NCI-H524 treated with DMSO at 0.1 percent for 48 hours (cell line): ENCODE results near the gene FGB.
"Not testable (repeated sequence)": the region's sequence is repeated elsewhere in the genome, so short reads cannot be mapped to it uniquely, and the experiment has no call there.

Experiments used
- DNase-seq: peaks from one replicate; lab custom pipeline; 2025; lab: John Stamatoyannopoulos, UW

Gene FGB

DNA sequence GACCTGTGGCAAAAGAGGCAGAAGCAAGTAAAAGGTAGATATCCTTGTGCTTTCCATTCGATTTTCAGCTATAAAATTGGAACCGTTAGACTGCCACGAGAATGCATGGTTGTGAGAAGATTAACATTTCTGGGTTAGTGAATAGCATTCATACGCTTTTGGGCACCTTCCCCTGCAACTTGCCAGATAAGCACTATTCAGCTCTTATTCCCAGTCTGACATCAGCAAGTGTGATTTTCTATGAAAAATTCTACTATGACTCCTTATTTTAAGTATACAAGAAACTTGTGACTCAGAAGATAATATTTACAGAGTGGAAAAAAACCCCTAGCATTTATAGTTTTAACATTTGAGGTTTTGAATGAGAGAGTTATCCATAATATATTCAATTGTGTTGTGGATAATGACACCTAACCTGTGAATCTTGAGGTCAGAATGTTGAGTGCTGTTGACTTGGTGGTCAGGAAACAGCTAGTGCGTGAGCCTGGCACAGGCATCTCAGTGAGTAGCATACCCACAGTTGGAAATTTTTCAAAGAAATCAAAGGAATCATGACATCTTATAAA, 3.9 kb downstream of the FGB start:
- no peak for DNase-seq

- DNase-seq, result no peak
Observed at GRCh38 chr4:154569028-154569427, 6.2 kb downstream of the FGB start.

DNA sequence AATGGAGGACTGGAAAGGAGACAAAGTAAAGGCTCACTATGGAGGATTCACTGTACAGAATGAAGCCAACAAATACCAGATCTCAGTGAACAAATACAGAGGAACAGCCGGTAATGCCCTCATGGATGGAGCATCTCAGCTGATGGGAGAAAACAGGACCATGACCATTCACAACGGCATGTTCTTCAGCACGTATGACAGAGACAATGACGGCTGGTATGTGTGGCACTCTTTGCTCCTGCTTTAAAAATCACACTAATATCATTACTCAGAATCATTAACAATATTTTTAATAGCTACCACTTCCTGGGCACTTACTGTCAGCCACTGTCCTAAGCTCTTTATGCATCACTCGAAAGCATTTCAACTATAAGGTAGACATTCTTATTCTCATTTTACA, 6.8 kb downstream of the FGB start:
- DNase-seq, result no peak

- no peak for DNase-seq
Observed at GRCh38 chr4:154573190-154573870, 10.5 kb downstream of the FGB start.

DNA sequence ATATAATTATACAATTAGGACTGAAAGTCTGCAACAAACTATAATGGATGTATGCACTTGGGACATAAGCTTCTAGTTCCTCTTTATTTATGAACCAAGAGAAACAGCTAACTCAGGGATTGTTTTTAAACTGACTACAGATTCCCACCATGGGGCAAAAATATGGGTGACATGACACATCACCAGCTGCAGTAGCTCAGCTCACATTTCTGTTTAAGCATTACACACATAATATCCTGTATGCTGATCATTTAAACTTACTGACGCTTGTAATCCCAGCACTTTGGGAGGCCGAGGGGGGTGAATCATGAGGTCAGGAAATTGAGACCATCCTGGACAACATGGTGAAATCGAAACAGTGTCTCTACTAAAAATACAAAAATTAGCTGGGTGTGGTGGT, 11.5 kb downstream of the FGB start:
- no peak for DNase-seq

- no peak for DNase-seq
Observed at GRCh38 chr4:154577324-154577723, 14.5 kb downstream of the FGB start.

DNA sequence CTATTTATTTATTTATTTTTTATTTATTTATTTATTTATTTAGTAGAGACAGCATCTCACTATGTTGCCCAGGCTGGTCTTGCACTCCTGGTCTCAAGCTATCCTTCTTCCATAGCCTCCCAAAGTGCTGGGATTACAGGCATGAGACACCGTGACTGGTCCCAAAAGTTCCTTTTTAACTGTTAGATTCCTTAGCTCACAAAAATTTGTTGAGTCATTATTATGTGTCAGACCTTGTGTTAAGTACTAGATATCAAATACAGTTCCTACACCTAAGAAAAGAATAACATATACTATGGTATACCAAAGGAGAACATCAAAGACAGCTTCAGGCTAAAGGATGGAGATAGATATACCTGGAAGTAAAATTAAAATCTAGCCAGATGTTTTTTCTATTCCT, 16.1 kb downstream of the FGB start:
- DNase-seq, result no peak

DNA sequence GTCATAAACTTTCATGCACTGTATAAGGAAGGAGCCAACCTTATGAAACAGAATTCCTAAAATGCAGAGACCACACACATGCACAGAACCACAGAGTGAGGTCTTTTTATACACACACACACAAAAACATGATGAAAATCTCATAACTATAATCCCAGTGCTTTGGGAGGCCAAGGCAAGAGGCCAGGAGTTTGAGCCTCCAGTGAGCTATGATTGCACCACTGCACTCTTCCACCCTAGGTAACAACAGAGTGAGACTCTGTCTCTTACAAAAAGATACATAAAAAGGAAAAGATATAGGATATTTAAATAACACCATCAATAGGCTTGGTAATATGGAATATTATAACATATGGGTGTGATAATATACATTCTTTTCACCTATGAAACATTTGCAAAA, 17.1 kb downstream of the FGB start:
- DNase-seq, result no peak

- no peak for DNase-seq
Observed at GRCh38 chr4:154582723-154583122, 19.9 kb downstream of the FGB start.

GRCh38 chr4:154583230-154583629, 20.4 kb downstream of the FGB start:
- no peak for DNase-seq

DNA sequence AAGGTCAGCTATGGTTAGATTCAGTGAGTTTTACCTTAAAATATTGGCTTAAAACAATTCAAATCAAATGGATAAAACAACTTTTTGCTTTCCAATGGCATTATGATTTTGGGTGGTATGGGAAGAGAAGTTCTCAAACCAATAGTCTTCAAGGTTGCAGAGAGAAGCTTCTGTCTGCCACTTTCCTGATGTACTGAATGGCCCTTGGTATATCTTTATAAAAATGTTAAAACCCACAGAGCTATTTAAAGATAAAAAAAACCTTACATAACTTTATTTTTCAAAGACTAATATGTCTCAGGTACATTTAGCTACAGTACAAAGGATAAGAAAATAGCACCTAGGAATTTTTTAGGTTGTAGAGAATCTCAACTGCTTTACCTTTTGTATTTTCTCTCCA, 20.9 kb downstream of the FGB start:
- no peak for DNase-seq

DNA sequence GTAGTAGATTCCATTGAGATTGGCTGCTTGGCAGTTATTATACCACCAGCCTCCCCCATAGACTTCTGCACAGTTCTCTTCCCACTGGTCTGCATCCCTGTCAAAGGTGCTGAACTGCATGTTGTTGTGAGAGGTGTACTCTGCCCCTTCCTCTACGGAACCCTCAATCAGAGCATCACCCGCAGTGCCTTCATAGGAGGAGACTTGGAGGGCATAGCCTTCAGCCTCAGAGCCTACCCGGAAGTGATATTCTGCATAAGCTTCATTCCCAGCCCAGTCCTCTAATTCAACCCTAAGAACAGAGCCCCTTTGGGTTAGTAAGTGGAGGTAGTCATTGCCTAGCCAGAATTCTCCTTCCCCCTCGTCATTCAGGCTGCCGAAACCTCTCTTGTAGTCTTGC, 21.4 kb downstream of the FGB start:
- no peak for DNase-seq

DNA sequence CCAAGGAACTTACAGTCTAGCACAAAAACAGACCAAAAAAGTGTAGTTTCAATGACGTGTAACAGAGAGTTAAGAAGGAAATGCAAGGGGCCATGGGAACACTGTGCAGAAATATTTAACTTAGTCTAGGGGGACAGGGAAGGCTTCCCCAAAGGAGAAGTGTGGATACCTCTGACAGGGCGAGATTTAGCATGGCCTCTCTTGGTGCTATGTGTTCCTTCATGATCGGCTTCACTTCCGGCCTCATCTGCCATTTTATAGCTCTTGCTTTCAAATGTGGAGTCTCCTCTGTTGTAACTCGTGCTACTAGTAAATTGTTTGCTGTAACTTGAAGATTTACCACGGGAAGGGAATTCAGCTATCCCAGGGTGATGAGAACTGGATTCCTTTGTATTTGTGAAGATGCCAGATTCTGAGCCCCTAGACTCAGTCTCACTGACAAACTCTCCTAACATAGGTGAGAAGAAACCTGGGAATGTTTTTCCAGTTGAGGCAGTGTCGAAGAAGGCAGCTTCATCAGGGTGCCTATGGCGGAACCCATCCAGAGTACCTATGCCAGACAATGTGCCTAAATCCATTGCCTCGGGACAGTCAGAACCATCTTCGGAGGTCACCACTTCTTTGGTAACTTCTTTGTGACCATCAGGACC, 22.7 kb downstream of the FGB start:
- DNase-seq, result no peak

GRCh38 chr4:154586296-154587033, 23.7 kb downstream of the FGB start:
- DNase-seq, result no peak

DNA sequence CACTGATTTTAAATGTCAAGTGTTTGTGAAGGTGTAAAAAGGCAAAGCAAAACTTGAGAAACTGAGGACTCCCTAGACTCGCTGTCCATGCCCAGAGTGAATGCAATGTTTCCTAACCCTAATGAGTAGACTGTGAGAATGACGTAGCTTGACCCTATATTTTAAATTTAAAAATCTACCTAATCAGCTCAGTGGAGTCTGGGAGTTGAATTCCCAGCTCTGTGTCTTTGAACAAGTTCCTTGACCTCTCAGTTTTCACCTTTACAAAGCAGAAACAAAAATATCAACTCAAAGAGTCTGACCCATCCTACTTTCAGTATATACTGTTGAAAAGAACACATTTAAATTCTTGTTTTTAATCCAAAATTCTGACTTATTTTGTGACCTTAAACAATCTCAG, 25.4 kb downstream of the FGB start:
- no peak for DNase-seq

DNA sequence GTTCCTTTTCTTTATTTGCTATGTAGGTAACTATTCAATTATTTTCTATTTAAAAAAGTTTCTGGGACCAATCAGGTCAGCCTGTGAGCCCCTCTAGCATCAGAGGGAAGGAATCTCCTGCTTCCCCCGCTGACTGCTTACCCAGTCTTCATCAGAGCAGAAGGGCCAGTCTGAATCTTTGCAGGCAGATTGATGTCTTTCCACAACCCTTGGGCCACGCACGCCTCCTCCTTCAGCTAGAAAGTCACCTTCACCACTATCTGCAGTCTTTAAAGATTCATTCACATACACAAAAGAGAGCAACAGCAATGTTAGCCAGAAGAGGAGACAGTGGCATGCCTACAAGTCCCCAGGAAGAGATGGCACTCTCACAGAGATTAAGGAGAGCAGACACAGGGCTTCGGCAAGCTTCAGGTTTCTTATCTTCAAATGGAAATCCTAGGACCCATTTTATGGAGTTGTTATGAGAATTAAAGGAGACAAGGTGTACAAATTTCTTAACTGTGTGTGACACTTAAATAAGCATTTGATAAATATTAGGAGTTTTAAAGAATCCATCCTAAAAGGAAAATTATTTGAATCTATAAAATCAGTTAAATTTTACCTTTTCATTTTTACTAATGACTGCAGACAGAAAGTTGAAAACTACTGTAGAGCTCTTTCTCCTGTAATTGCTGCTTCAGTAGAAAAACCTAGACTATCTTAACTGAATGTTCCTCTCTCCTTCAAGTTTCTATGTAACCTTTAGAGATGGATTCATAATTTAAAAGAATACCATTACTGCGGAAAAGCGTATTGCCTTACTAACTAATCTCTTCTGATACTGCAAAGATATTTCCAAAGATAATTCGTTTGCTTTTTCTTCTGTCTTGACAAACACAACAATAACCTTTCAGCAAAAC, 26.7 kb downstream of the FGB start:
- no peak for DNase-seq

GRCh38 chr4:154590329-154591006, 27.7 kb downstream of the FGB start, which contains the start of gene FGA:
Gene FGA, minus strand, starts transcription at chr4:154590742. Its CDS starts 55 bp downstream, at chr4:154590687.
- no peak for DNase-seq

GRCh38 chr4:154591890-154592289, 29.1 kb downstream of the FGB start:
- no peak for DNase-seq

DNA sequence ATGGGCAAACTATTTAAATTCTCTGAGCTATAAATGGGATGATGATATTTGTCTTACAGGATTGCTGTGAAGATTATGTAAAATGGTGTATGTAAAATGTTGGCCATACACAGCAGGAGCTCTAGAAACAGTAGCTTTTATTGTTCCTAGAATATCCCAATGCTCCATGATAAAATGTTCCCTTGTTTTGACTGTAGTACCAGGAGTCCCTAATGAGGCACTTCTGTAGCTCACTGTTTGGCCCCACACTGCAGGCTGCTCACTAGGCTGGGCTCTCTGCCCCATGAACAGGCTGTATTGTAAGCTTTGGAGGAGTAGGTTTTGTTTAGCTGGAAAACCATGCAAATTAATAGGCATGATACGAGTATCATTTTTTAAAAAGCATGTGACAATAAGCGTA, 31.1 kb downstream of the FGB start:
- no peak for DNase-seq

DNA sequence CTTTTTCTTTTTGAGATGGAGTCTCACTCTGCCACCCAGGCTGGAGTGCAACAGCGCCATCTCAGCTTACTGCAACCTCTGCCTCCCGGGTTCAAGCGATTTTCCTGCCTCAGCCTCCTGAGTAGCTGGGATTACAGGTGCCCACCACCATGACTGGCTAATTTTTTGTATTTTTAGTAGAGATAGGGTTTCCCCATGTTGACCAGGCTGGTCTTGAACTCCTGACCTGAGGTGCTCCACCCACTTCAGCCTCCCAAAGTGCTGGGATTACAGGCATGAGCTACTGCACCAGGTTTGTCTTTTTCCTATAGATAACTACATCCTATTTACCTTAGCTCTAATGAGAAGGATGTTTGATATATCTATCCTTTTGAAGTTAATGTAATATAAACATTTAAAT, 31.5 kb downstream of the FGB start:
- not testable (repeated sequence) for DNase-seq

GRCh38 chr4:154595807-154596206, 33.0 kb downstream of the FGB start:
- DNase-seq, result no peak
